SK-N-SH treated with all-trans-retinoic acid at 6 μM for 48 hours (cell line): Measurements from ENCODE around the gene PRR5L.

Experiments
- ATAC-seq: fragments of 200-7000 bp; cut with Tn5 transposase; 3 replicates; pipeline ENCODE4 v1.9.1; 2020; ENCODE audit warnings: mild to moderate bottlenecking, moderate library complexity
- ARNTL ChIP-seq: fragments of 450-650 bp; formaldehyde crosslinking; IDR thresholded peaks from 2 replicates; pipeline ENCODE4 v1.5.0; 2020; ENCODE audit warnings: low read depth, mild to moderate bottlenecking, moderate library complexity, borderline replicate concordance
- CSDC2 ChIP-seq: fragments of 250-450 bp; sonication (Bioruptor Pico); IDR thresholded peaks from 2 replicates; pipeline ENCODE4 v1.5.0; 2020; ENCODE audit warnings: mild to moderate bottlenecking, moderate library complexity
- CSRNP3 ChIP-seq: fragments of 250-450 bp; sonication (Bioruptor Pico); IDR thresholded peaks from 2 replicates; pipeline ENCODE4 v1.5.1; 2021; ENCODE audit warnings: mild to moderate bottlenecking, moderate library complexity
- ESRRG ChIP-seq: fragments of 250-450 bp; sonication (Bioruptor Pico); IDR thresholded peaks from 2 replicates; pipeline ENCODE4 v1.6.1; 2021; ENCODE audit warnings: mild to moderate bottlenecking
- GLIS3 ChIP-seq: fragments of 250-450 bp; sonication (Bioruptor Pico); IDR thresholded peaks from 2 replicates; pipeline ENCODE4 v1.5.0; 2020; ENCODE audit warnings: mild to moderate bottlenecking, moderate library complexity
- ISL1 ChIP-seq: fragments of 250-450 bp; sonication (Bioruptor Pico); IDR thresholded peaks from 2 replicates; pipeline ENCODE4 v2.1.2; 2022; ENCODE audit warnings: mild to moderate bottlenecking, moderate library complexity
- OSR1 ChIP-seq: fragments of 250-450 bp; sonication (Bioruptor Pico); IDR thresholded peaks from 2 replicates; pipeline ENCODE4 v1.8.0; 2022; ENCODE audit warnings: moderate library complexity, mild to moderate bottlenecking, inconsistent platforms
- POU6F1 ChIP-seq: fragments of 250-450 bp; sonication (Bioruptor Pico); IDR thresholded peaks from 2 replicates; pipeline ENCODE4 v1.8.0; 2021; ENCODE audit warnings: low read depth, mild to moderate bottlenecking, moderate library complexity, borderline replicate concordance
- PPARA ChIP-seq: fragments of 250-450 bp; sonication (Bioruptor Pico); IDR thresholded peaks from 2 replicates; pipeline ENCODE4 v1.5.0; 2020; ENCODE audit warnings: mild to moderate bottlenecking, borderline replicate concordance
- RARB ChIP-seq: fragments of 250-450 bp; sonication (Bioruptor Pico); IDR thresholded peaks from 2 replicates; pipeline ENCODE4 v1.8.0; 2021; ENCODE audit warnings: mild to moderate bottlenecking, moderate library complexity
- SNAI2 ChIP-seq: fragments of 250-450 bp; sonication (Bioruptor Pico); IDR thresholded peaks from 2 replicates; pipeline ENCODE4 v1.5.0; 2020; ENCODE audit warnings: mild to moderate bottlenecking, moderate library complexity
- TCF4 ChIP-seq: fragments of 250-450 bp; sonication (Bioruptor Pico); IDR thresholded peaks from 2 replicates; pipeline ENCODE4 v1.8.0; 2021; ENCODE audit warnings: mild to moderate bottlenecking, moderate library complexity, borderline replicate concordance
- TOX ChIP-seq: fragments of 250-450 bp; sonication (Bioruptor Pico); IDR thresholded peaks from 2 replicates; pipeline ENCODE4 v1.8.0; 2021; ENCODE audit warnings: mild to moderate bottlenecking, moderate library complexity, borderline replicate concordance
- TSHZ2 ChIP-seq: fragments of 250-450 bp; sonication (Bioruptor Pico); IDR thresholded peaks from 2 replicates; pipeline ENCODE4 v1.5.0; 2020; ENCODE audit warnings: mild to moderate bottlenecking, moderate library complexity
- ZC3H10 ChIP-seq: fragments of 250-450 bp; sonication (Bioruptor Pico); IDR thresholded peaks from 2 replicates; pipeline ENCODE4 v1.5.1; 2021; ENCODE audit warnings: mild to moderate bottlenecking, moderate library complexity
- ZFP3 ChIP-seq: fragments of 250-450 bp; sonication (Bioruptor Pico); IDR thresholded peaks from 2 replicates; pipeline ENCODE4 v1.5.0; 2020; ENCODE audit warnings: mild to moderate bottlenecking, moderate library complexity
- ZNF565 ChIP-seq: fragments of 450-650 bp; formaldehyde crosslinking; conservative IDR thresholded peaks from 2 replicates; pipeline ENCODE4 v1.5.0; 2020; ENCODE audit warnings: low read depth, mild to moderate bottlenecking, moderate library complexity
- ZNF70 ChIP-seq: fragments of 450-650 bp; formaldehyde crosslinking; IDR thresholded peaks from 2 replicates; pipeline ENCODE4 v1.5.0; 2020; ENCODE audit warnings: mild to moderate bottlenecking, moderate library complexity
- ZNF8 ChIP-seq: fragments of 450-650 bp; formaldehyde crosslinking; IDR thresholded peaks from 2 replicates; pipeline ENCODE4 v1.5.0; 2020; ENCODE audit warnings: mild to moderate bottlenecking, moderate library complexity
- TF ChIP-seq, protein P1 (sequence below): fragments of 250-450 bp; sonication (Bioruptor Pico); IDR thresholded peaks from 2 replicates; pipeline ENCODE4 v1.5.1; 2020; ENCODE audit warnings: low read depth, mild to moderate bottlenecking, moderate library complexity
- TF ChIP-seq, protein P2 (sequence below): fragments of 250-450 bp; sonication (Bioruptor Pico); IDR thresholded peaks from 2 replicates; pipeline ENCODE4 v1.8.0; 2020; ENCODE audit warnings: mild to moderate bottlenecking, moderate library complexity, borderline replicate concordance

Gene PRR5L

GRCh38 chr11:36271794-36272407, 24.2 kb upstream of the PRR5L start:
- ATAC-seq: no peak
- no peak for TF ChIP-seq TSHZ2 (CRISPR knock-in tag)
- TF ChIP-seq SNAI2 (CRISPR knock-in tag): no peak
- TF ChIP-seq, protein P1, sequence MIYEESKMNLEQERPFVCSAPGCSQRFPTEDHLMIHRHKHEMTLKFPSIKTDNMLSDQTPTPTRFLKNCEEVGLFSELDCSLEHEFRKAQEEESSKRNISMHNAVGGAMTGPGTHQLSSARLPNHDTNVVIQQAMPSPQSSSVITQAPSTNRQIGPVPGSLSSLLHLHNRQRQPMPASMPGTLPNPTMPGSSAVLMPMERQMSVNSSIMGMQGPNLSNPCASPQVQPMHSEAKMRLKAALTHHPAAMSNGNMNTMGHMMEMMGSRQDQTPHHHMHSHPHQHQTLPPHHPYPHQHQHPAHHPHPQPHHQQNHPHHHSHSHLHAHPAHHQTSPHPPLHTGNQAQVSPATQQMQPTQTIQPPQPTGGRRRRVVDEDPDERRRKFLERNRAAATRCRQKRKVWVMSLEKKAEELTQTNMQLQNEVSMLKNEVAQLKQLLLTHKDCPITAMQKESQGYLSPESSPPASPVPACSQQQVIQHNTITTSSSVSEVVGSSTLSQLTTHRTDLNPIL (CRISPR knock-in tag): no peak
- no peak for TF ChIP-seq ZNF70
- TF ChIP-seq ZNF8 (CRISPR knock-in tag): no peak
- TF ChIP-seq ZC3H10 (CRISPR knock-in tag): no peak
- no peak for TF ChIP-seq OSR1 (CRISPR knock-in tag)
- no peak for TF ChIP-seq ESRRG (CRISPR knock-in tag)
- TF ChIP-seq TCF4 (CRISPR knock-in tag): no peak
- TF ChIP-seq CSDC2: no peak
- no peak for TF ChIP-seq RARB (CRISPR knock-in tag)
- no peak for TF ChIP-seq TOX
- TF ChIP-seq ARNTL (CRISPR knock-in tag): no peak
- TF ChIP-seq GLIS3 (CRISPR knock-in tag): no peak
- TF ChIP-seq ISL1 (CRISPR knock-in tag): no peak
- no peak for TF ChIP-seq ZFP3 (CRISPR knock-in tag)

GRCh38 chr11:36273110-36273509, 23.0 kb upstream of the PRR5L start:
- no peak for TF ChIP-seq ZNF565 (CRISPR knock-in tag)
- TF ChIP-seq ZNF8 (CRISPR knock-in tag): no peak
- no peak for TF ChIP-seq GLIS3 (CRISPR knock-in tag)
- no peak for TF ChIP-seq TCF4 (CRISPR knock-in tag)
- TF ChIP-seq SNAI2 (CRISPR knock-in tag): no peak
- no peak for TF ChIP-seq ZFP3 (CRISPR knock-in tag)
- TF ChIP-seq, protein P1 (CRISPR knock-in tag): no peak
- TF ChIP-seq, protein P2, sequence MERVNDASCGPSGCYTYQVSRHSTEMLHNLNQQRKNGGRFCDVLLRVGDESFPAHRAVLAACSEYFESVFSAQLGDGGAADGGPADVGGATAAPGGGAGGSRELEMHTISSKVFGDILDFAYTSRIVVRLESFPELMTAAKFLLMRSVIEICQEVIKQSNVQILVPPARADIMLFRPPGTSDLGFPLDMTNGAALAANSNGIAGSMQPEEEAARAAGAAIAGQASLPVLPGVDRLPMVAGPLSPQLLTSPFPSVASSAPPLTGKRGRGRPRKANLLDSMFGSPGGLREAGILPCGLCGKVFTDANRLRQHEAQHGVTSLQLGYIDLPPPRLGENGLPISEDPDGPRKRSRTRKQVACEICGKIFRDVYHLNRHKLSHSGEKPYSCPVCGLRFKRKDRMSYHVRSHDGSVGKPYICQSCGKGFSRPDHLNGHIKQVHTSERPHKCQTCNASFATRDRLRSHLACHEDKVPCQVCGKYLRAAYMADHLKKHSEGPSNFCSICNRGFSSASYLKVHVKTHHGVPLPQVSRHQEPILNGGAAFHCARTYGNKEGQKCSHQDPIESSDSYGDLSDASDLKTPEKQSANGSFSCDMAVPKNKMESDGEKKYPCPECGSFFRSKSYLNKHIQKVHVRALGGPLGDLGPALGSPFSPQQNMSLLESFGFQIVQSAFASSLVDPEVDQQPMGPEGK: no peak
- TF ChIP-seq ESRRG (CRISPR knock-in tag): no peak
- no peak for TF ChIP-seq OSR1 (CRISPR knock-in tag)
- no peak for TF ChIP-seq ISL1 (CRISPR knock-in tag)
- no peak for TF ChIP-seq ZNF70
- no peak for TF ChIP-seq PPARA
- no peak for TF ChIP-seq CSDC2
- TF ChIP-seq, all 23 proteins: peak for 0
- no peak for ATAC-seq

- ATAC-seq: no peak
- TF ChIP-seq ESRRG (CRISPR knock-in tag) (no peak), ZNF8 (CRISPR knock-in tag) (no peak), GLIS3 (CRISPR knock-in tag) (no peak), CSDC2 (no peak), ZNF565 (CRISPR knock-in tag) (no peak), TSHZ2 (CRISPR knock-in tag) (no peak), CSRNP3 (CRISPR knock-in tag) (no peak), TCF4 (CRISPR knock-in tag) (no peak), RARB (CRISPR knock-in tag) (no peak), OSR1 (CRISPR knock-in tag) (no peak), ZC3H10 (CRISPR knock-in tag) (no peak), ISL1 (CRISPR knock-in tag) (no peak), POU6F1 (CRISPR knock-in tag) (no peak)
- TF ChIP-seq, protein P1 (CRISPR knock-in tag): no peak
Measured at GRCh38 chr11:36274414-36274813, 21.7 kb upstream of the PRR5L start.
